Brain microvascular endothelial cell (primary cell): ENCODE measurements around the gene HSD17B11.
"Not testable (repeated sequence)": the region's sequence is repeated elsewhere in the genome, so short reads cannot be mapped to it uniquely, and the experiment has no call there.

Experiments
- DNase-seq: peaks from one replicate; pipeline ENCODE4 v3.0.0-alpha.2; 2020
- H3K27ac ChIP-seq: fragments of 250-450 bp; sonication (Bioruptor Pico); 2 replicates; pipeline ENCODE4 v1.5.1; 2020; ENCODE audit warnings: mild to moderate bottlenecking, moderate library complexity
- H3K27me3 ChIP-seq: fragments of 250-450 bp; sonication (Bioruptor Pico); replicated peaks from 2 replicates; pipeline ENCODE4 v1.5.1; 2020; ENCODE audit warnings: mild to moderate bottlenecking
- H3K36me3 ChIP-seq: fragments of 250-450 bp; sonication (Bioruptor Pico); replicated peaks from 2 replicates; pipeline ENCODE4 v1.5.1; 2020; ENCODE audit warnings: mild to moderate bottlenecking
- H3K4me3 ChIP-seq: 2 replicates; pipeline ENCODE4 v1.5.1; 2011; ENCODE audit warnings: low read depth, mild to moderate bottlenecking, control low read depth, low read length, moderate library complexity
- in situ Hi-C: cut with HindIII; loops from 2 replicates; pipeline ENCODE4 v1.10.0; 2017; ENCODE audit warnings: low sequenced_read_pairs, low pct_ligation_motif_present
- TF ChIP-seq, protein P1 (sequence below): IDR thresholded peaks from 2 replicates; pipeline ENCODE4 v1.5.1; 2011; ENCODE audit warnings: low read depth, mild to moderate bottlenecking, moderate library complexity, low read length, control low read depth, inconsistent platforms; ENCODE audit errors: missing control alignments

The HSD17B11 gene

DNA sequence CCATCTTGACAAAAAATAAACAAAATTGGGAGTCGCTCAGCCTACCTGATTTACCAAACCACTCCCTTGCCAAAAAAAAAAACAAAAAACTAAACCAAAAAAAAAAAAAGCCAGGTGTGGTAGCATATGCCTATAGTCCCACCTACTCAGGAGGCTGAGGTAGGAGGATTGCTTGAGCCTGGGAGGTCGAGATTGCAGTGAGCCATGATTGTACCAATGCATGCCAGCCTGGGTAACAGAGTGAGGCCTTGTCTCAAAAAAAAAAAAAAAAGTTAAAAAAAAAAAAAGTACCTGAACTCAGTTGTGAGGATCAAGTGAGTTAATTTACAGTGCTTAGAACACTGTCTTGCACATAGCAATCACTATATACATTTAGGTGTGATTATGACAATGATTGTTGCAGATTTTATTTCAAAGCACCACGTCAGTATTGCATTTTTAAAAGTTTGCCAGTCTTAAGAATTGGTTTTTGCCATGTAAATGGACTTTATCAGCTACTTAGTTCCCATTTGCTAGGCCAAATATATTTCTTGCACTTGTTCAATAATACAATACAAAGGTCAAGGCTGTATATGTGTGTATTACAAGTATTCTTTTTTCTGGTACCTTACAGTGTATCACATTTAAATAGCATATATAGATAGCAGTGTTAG lies 36.0 kb upstream of the HSD17B11 start:
- no peaks in the 10 kb centered on the region for H3K36me3 ChIP-seq
- no peak for DNase-seq
- H3K27ac ChIP-seq, result no peak overlapping the region
- in situ Hi-C loops, result no loop called here
- TF ChIP-seq, protein P1, sequence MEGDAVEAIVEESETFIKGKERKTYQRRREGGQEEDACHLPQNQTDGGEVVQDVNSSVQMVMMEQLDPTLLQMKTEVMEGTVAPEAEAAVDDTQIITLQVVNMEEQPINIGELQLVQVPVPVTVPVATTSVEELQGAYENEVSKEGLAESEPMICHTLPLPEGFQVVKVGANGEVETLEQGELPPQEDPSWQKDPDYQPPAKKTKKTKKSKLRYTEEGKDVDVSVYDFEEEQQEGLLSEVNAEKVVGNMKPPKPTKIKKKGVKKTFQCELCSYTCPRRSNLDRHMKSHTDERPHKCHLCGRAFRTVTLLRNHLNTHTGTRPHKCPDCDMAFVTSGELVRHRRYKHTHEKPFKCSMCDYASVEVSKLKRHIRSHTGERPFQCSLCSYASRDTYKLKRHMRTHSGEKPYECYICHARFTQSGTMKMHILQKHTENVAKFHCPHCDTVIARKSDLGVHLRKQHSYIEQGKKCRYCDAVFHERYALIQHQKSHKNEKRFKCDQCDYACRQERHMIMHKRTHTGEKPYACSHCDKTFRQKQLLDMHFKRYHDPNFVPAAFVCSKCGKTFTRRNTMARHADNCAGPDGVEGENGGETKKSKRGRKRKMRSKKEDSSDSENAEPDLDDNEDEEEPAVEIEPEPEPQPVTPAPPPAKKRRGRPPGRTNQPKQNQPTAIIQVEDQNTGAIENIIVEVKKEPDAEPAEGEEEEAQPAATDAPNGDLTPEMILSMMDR, result no peak
- no peaks in the 10 kb centered on the region for H3K27me3 ChIP-seq
- H3K4me3 ChIP-seq, result no peak overlapping the region

DNA sequence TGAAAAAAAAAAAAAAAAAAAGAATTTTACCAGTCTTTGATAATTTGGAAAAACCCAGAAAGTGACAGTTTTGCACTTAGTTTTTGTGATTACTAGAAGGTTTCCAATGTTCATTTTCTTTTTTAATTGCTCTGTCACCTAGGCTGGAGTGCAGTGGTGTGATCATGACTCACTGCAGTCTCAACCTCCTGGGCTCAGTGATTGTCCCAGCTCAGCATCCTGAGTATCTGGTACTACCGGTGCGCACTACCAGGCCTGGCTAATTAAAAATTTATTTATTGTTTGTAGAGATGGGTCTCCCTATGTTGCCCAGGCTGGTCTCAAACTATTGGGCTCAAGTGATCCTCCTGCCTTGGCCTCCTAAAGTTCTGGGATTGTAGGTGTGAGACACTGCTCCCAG lies 34.7 kb upstream of the HSD17B11 start:
- in situ Hi-C loops, result no loop called here
- TF ChIP-seq, protein P1, result no peak
- H3K36me3 ChIP-seq, result no peaks in the 10 kb centered on the region
- DNase-seq, result no peak
- H3K27me3 ChIP-seq, result no peaks in the 10 kb centered on the region
- no peak overlapping the region for H3K4me3 ChIP-seq
- H3K27ac ChIP-seq, result no peak overlapping the region

DNA sequence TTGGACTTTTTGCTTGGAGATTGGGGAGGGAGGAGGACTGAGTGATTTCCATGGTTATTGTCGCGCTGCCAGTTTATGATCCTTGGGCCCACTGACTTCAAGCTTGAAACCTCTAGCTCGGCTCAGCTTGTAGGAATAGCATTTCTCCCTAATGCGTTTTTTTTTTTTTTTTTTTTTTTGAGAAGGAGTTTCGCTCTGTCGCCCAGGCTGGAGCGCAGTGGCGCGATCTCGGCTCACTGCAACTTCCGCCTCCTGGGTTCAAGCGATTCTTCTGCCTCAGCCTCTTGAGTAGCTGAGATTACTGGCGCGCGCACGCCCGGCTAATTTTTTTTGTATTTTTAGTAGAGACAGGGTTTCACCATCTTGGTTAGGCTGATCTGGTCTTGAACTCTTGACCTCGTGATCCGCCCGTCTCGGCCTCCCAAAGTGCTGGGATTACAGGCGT lies 33.1 kb upstream of the HSD17B11 start:
- H3K36me3 ChIP-seq, in situ Hi-C loops, H3K27me3 ChIP-seq, H3K4me3 ChIP-seq, H3K27ac ChIP-seq, DNase-seq: not testable (repeated sequence)

DNA sequence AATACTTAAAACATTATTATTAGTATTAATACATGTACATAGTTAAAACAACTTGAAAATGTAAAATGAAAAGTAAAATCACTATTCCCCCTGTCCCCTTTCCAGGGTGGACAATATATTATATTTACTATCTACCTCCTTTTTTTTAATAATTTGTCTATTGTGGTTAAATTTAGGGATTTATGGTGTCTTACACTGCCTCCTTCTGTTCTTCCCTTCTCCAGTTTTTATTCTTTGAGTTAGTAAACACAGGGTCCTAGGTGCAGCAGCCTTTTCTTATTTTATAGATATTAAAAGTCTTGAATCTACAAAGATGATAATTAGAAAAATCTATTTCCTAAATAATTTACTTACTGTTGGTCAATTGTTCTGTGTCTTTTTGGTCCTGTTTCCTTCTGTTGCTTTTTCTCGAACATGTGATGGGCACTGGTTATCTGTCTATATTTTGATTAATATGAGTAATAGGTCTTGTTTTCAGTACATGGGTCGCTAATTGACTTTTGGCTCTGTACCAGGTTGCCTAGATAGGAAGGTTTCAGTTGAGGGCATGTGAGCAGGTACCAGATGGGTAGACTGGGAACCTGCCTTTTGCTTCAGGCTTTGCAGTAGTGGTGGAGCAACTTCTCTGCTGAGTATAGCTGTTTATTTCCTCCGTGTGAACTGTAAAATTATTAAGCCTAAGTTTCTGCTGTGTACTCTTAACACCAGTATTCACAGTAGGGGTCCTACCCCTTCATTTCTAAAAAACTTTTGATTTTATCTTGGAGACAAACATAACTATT lies 32.5 kb upstream of the HSD17B11 start:
- TF ChIP-seq, protein P1, result no peak
- H3K27ac ChIP-seq, result peak overlapping the region; percentile 86
- in situ Hi-C loops, result no loop called here
- DNase-seq, result no peak
- no peaks in the 10 kb centered on the region for H3K27me3 ChIP-seq
- H3K4me3 ChIP-seq, result peak overlapping the region; percentile 76
- H3K36me3 ChIP-seq, result no peaks in the 10 kb centered on the region

DNA sequence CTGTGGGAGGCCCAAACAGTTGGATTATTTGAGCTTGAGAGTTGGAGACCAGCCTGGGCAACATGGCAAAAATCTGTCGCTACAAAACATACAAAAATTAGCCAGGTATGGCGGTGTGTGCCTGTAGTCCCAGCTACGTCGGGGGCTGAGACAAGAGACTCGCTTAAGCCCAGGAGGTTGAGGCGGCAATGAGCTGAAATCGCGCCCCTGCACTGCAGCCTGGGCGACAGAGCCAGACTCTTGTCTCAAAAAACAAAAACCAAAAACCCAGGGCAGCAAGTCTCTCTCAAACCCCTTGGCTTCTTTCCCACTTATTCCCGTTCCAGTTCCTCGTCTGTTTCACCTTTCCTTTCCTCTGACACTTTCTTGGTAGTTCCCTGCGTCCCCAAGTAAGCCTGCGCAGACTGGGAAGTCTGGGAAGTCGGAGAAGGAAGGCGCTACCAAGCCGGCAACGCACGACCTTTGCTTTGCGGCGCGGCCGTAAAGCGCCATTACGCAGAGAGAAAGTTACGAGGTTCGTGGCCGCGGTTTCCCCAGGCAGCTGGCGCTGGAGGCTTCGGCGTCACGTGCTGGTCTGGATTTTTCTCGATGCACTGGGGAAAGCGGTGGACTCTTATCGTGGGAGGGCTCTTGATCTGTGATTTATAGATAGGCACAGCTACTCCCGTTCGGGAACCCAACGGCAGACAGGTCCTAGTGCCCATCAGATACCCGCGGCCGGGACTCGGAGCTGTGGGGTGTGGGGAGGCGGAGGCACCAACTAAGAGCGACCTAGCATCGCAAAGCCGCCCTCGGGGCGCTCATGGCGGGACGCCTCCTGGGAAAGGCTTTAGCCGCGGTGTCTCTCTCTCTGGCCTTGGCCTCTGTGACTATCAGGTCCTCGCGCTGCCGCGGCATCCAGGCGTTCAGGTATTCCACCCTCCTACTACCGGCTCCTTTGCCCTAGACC lies 31.4 kb upstream of the HSD17B11 start, which contains the start of gene NUDT9:
Gene NUDT9, plus strand, starts transcription at position 470 of the 949 bp plus-strand sequence. Its CDS starts 333 bp downstream, at position 803.
- Histone ChIP-seq H3K27me3 (no peaks in the 10 kb centered on the region), H3K4me3 (peak within 1 kb of the TSS; percentile 76), H3K36me3 (no peaks in the 10 kb centered on the region), H3K27ac (peak within 1 kb of the TSS; percentile 86)
- DNase-seq, result peak; percentile 98
- TF ChIP-seq, protein P1, result no peak
- in situ Hi-C loops, result no loop called here
